ENCODE data around the gene PALM.

GRCh38 chr19:710767-711166 lies 2.0 kb downstream of the PALM start:
- TF ChIP-seq POLR2A (IDR thresholded peaks at IDR 0.05): no peak
- TF ChIP-seq CTCF (IDR thresholded peaks at IDR 0.05): no peak
- no peak for TF ChIP-seq POLR2AphosphoS5 (IDR thresholded peaks at IDR 0.05)
- TF ChIP-seq EP300 (IDR thresholded peaks at IDR 0.05): no peak
